22Rv1 (cell line): ENCODE results near the gene MYO9B.
"Not testable (repeated sequence)": the region's sequence is repeated elsewhere in the genome, so short reads cannot be mapped to it uniquely, and the experiment has no call there.

Experiments used
- H3K27ac ChIP-seq: fragments of 450-650 bp; 2 replicates; pipeline ENCODE4 v1.5.1; 2017
- CTCF ChIP-seq: fragments of 450-650 bp; IDR thresholded peaks from 2 replicates; pipeline ENCODE4 v1.5.1; 2017; ENCODE audit warnings: mild to moderate bottlenecking
- ZFX ChIP-seq: fragments of 450-650 bp; IDR thresholded peaks from 2 replicates; pipeline ENCODE4 v1.6.1; 2017; ENCODE audit warnings: antibody characterized with exemption, borderline replicate concordance

The MYO9B gene

GRCh38 chr19:17172624-17173345, 97.2 kb downstream of the MYO9B start:
- H3K27ac ChIP-seq = no peak overlapping the region
- TF ChIP-seq CTCF = no peak
- TF ChIP-seq ZFX = no peak

GRCh38 chr19:17178291-17178690, 102.7 kb downstream of the MYO9B start:
- TF ChIP-seq CTCF (no peak), ZFX (no peak)
- H3K27ac ChIP-seq = no peak overlapping the region

GRCh38 chr19:17180997-17181702, 105.6 kb downstream of the MYO9B start:
- H3K27ac ChIP-seq = no peak overlapping the region
- TF ChIP-seq ZFX = no peak
- TF ChIP-seq CTCF = no peak

- no peak overlapping the region for H3K27ac ChIP-seq
- TF ChIP-seq ZFX (no peak), CTCF (no peak)
Observed at GRCh38 chr19:17183271-17183761, 107.7 kb downstream of the MYO9B start.

GRCh38 chr19:17183858-17184321, 108.3 kb downstream of the MYO9B start:
- H3K27ac ChIP-seq = no peak overlapping the region
- TF ChIP-seq CTCF (no peak), ZFX (no peak)

GRCh38 chr19:17184371-17184841, 108.8 kb downstream of the MYO9B start:
- no peak for TF ChIP-seq CTCF
- TF ChIP-seq ZFX = no peak
- no peak overlapping the region for H3K27ac ChIP-seq

GRCh38 chr19:17185590-17185989, 110.0 kb downstream of the MYO9B start:
- TF ChIP-seq CTCF (no peak), ZFX (no peak)
- H3K27ac ChIP-seq = no peak overlapping the region

- not testable (repeated sequence) for H3K27ac ChIP-seq
Observed at GRCh38 chr19:17191736-17192135, 116.2 kb downstream of the MYO9B start.
